ENCODE data around the gene BFSP1.

- TF ChIP-seq EZH2 (IDR thresholded peaks at IDR 0.05; ENCODE audit: low read length, missing control alignments) = no peak
- TF ChIP-seq, protein P1, sequence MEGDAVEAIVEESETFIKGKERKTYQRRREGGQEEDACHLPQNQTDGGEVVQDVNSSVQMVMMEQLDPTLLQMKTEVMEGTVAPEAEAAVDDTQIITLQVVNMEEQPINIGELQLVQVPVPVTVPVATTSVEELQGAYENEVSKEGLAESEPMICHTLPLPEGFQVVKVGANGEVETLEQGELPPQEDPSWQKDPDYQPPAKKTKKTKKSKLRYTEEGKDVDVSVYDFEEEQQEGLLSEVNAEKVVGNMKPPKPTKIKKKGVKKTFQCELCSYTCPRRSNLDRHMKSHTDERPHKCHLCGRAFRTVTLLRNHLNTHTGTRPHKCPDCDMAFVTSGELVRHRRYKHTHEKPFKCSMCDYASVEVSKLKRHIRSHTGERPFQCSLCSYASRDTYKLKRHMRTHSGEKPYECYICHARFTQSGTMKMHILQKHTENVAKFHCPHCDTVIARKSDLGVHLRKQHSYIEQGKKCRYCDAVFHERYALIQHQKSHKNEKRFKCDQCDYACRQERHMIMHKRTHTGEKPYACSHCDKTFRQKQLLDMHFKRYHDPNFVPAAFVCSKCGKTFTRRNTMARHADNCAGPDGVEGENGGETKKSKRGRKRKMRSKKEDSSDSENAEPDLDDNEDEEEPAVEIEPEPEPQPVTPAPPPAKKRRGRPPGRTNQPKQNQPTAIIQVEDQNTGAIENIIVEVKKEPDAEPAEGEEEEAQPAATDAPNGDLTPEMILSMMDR (conservative IDR thresholded peaks at IDR 0.05 in 1 of 2, IDR thresholded peaks at IDR 0.05 in 1 of 2; ENCODE audit: low read depth in 1 of 2, low read length in 2 of 2) = no peak
Measured at GRCh38 chr20:17488916-17489600, 42.1 kb downstream of the BFSP1 start.

Data from fibroblast of lung (primary cell).